Peyer's patch (tissue), 4 donors: ENCODE results near the gene AGFG2.

Experiments
- POLR2A ChIP-seq, 2 donors: fragments of 450-650 bp; IDR thresholded peaks; one replicate each; pipeline ENCODE4 v1.5.1; 2017; ENCODE audit warnings: antibody characterized with exemption in 2 of 2, mild to moderate bottlenecking in 2 of 2, moderate library complexity in 2 of 2
- TF ChIP-seq, protein P1 (sequence below), 6 experiments: fragments of 450-650 bp in 4 of 6; fragments of 200-600 bp in 2 of 6; sonication (generic) in 1 of 6; IDR thresholded peaks; one replicate each; pipeline ENCODE4 v1.5.1; 2017 to 2019; ENCODE audit warnings: antibody characterized with exemption in 6 of 6, mild to moderate bottlenecking in 3 of 6, moderate library complexity in 1 of 6

DNA sequence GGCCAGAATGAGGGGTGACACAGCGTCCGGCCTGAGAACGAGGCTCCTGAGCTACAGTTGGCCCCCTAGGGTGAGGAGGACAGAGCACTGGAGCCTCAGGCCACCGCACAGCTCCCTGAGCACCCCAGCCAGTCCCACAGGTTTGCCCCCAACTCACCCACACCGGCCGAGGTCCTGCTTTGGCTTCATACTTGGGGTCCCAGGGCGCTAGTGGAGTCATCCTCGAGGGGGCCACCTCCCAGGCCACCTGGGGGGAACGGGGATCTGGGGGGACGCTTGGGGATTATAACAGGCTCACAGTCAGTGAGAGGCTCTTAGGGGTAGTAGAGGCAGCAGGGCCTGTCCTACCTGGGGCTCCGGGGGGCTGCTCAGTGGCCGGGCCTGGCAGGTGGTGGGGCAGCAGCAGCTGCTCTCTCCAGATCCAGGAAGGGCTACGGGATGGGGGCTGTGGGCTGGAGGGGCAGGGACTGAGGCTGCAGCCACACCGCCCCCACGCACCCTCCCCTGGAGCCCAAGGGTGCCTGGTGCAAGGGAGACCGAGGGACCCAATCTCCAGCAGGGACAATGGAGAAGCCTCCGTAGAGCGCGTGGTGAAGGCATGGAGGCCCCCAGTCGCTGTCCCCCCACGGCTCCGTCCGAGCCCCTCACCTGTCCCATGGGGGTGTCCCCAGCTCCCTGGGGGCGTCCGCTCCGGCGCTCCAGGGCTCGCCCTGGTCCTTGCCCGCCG is 34.1 kb downstream of the AGFG2 start:
- TF ChIP-seq, protein P1, sequence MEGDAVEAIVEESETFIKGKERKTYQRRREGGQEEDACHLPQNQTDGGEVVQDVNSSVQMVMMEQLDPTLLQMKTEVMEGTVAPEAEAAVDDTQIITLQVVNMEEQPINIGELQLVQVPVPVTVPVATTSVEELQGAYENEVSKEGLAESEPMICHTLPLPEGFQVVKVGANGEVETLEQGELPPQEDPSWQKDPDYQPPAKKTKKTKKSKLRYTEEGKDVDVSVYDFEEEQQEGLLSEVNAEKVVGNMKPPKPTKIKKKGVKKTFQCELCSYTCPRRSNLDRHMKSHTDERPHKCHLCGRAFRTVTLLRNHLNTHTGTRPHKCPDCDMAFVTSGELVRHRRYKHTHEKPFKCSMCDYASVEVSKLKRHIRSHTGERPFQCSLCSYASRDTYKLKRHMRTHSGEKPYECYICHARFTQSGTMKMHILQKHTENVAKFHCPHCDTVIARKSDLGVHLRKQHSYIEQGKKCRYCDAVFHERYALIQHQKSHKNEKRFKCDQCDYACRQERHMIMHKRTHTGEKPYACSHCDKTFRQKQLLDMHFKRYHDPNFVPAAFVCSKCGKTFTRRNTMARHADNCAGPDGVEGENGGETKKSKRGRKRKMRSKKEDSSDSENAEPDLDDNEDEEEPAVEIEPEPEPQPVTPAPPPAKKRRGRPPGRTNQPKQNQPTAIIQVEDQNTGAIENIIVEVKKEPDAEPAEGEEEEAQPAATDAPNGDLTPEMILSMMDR (IDR thresholded peaks at IDR 0.05) = no peak
- TF ChIP-seq POLR2A (IDR thresholded peaks at IDR 0.05) = no peak
